Activated CD4-positive, CD25-positive, alpha-beta regulatory T cell (primary cell): ENCODE measurements around the gene XRN2.

Experiments
- DNase-seq, 4 experiments: peaks; one replicate each; lab custom pipeline; 2025; lab: John Stamatoyannopoulos, UW

Gene XRN2

GRCh38 chr20:21294755-21295154 lies 8.4 kb upstream of the XRN2 start:
- no peak for DNase-seq

- DNase-seq, result no peak
Observed at GRCh38 chr20:21301940-21302663, 1.0 kb upstream of the XRN2 start.

GRCh38 chr20:21302664-21303060 lies 469 bp upstream of the XRN2 start:
- no peak for DNase-seq

- DNase-seq, result no peak
Observed at GRCh38 chr20:21303872-21304586, 898 bp downstream of the XRN2 start.

GRCh38 chr20:21308340-21308739 lies 5.2 kb downstream of the XRN2 start:
- DNase-seq, result no peak

GRCh38 chr20:21309678-21310467 lies 6.7 kb downstream of the XRN2 start:
- DNase-seq, result no peak

- no peak for DNase-seq
Observed at GRCh38 chr20:21312813-21313474, 9.8 kb downstream of the XRN2 start.

- no peak for DNase-seq
Observed at GRCh38 chr20:21315138-21315537, 12.0 kb downstream of the XRN2 start.

GRCh38 chr20:21322083-21322710 lies 19.1 kb downstream of the XRN2 start:
- DNase-seq, result no peak

- DNase-seq, result no peak
Observed at GRCh38 chr20:21322921-21323331, 19.8 kb downstream of the XRN2 start.

GRCh38 chr20:21323640-21324039 lies 20.5 kb downstream of the XRN2 start:
- no peak for DNase-seq

GRCh38 chr20:21324126-21324525 lies 21.0 kb downstream of the XRN2 start:
- no peak for DNase-seq

GRCh38 chr20:21325296-21325695 lies 22.2 kb downstream of the XRN2 start:
- DNase-seq, result no peak

- no peak for DNase-seq
Observed at GRCh38 chr20:21326700-21327099, 23.6 kb downstream of the XRN2 start.

GRCh38 chr20:21336455-21337151 lies 33.5 kb downstream of the XRN2 start:
- DNase-seq, result no peak

GRCh38 chr20:21338291-21338690 lies 35.2 kb downstream of the XRN2 start:
- DNase-seq, result no peak

- no peak for DNase-seq
Observed at GRCh38 chr20:21339499-21339898, 36.4 kb downstream of the XRN2 start.

- DNase-seq, result no peak
Observed at GRCh38 chr20:21340991-21341697, 38.0 kb downstream of the XRN2 start.

GRCh38 chr20:21342656-21343345 lies 39.7 kb downstream of the XRN2 start:
- DNase-seq, result no peak
